NCI-H146 (cell line): ENCODE measurements around the gene WDR36.

Source experiments
- DNase-seq: peaks from one replicate; lab custom pipeline; 2025; lab: John Stamatoyannopoulos, UW

The WDR36 gene

GRCh38 chr5:111106320-111106948, 14.3 kb downstream of the WDR36 start:
- no peak for DNase-seq

- DNase-seq: no peak
Observed at GRCh38 chr5:111107371-111107770, 15.2 kb downstream of the WDR36 start.

GRCh38 chr5:111111956-111112355, 19.8 kb downstream of the WDR36 start:
- no peak for DNase-seq

- no peak for DNase-seq
Observed at GRCh38 chr5:111113678-111114077, 21.5 kb downstream of the WDR36 start.

- DNase-seq: no peak
Observed at GRCh38 chr5:111115229-111115628, 23.1 kb downstream of the WDR36 start.

- DNase-seq: no peak
Observed at GRCh38 chr5:111116550-111116949, 24.4 kb downstream of the WDR36 start.

- no peak for DNase-seq
Observed at GRCh38 chr5:111117136-111117535, 25.0 kb downstream of the WDR36 start.

GRCh38 chr5:111119221-111119620, 27.1 kb downstream of the WDR36 start:
- DNase-seq: no peak

GRCh38 chr5:111119856-111120255, 27.7 kb downstream of the WDR36 start:
- no peak for DNase-seq

- no peak for DNase-seq
Observed at GRCh38 chr5:111120911-111121310, 28.8 kb downstream of the WDR36 start.

- DNase-seq: no peak
Observed at GRCh38 chr5:111121926-111122325, 29.8 kb downstream of the WDR36 start.

GRCh38 chr5:111122398-111122797, 30.2 kb downstream of the WDR36 start:
- DNase-seq: no peak

GRCh38 chr5:111124793-111125192, 32.6 kb downstream of the WDR36 start:
- DNase-seq: no peak

- no peak for DNase-seq
Observed at GRCh38 chr5:111126896-111127295, 34.7 kb downstream of the WDR36 start.

- DNase-seq: no peak
Observed at GRCh38 chr5:111127453-111128195, 35.5 kb downstream of the WDR36 start.

- DNase-seq: no peak
Observed at GRCh38 chr5:111129938-111130337, 37.8 kb downstream of the WDR36 start.

- DNase-seq: no peak
Observed at GRCh38 chr5:111131356-111131755, 39.2 kb downstream of the WDR36 start.

- DNase-seq: no peak
Observed at GRCh38 chr5:111132076-111132475, 39.9 kb downstream of the WDR36 start.

GRCh38 chr5:111132731-111133435, 40.7 kb downstream of the WDR36 start:
- DNase-seq: no peak

GRCh38 chr5:111133436-111133751, 41.2 kb downstream of the WDR36 start:
- DNase-seq: no peak

- no peak for DNase-seq
Observed at GRCh38 chr5:111134087-111134486, 41.9 kb downstream of the WDR36 start.

GRCh38 chr5:111134864-111135263, 42.7 kb downstream of the WDR36 start:
- DNase-seq: no peak

- DNase-seq: peak; percentile 28
Observed at GRCh38 chr5:111135363-111135762, 43.2 kb downstream of the WDR36 start.
